ENCODE data around the gene BIN1.

The BIN1 gene

GRCh38 chr2:127071901-127072328, 35.0 kb downstream of the BIN1 start:
- no peak for DNase-seq

DNA sequence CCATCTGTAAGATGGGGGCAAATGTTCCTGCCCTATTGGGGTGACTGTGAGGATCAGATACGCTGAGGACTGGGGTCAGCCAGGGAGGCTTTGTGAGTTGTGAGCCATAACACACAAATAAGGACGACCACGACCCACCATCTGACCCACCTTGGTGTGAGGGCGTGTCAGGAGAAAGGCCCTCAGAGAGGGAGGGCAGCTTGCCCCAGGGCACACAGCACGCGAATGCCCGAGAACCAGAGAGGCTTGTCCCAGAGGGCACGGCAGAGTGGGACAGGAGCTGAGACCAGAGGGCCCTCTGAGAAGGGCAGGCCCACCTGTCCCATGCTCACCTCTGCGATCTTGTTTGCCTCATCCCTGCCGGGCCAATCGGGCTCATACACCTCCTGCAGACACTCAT, 36.7 kb downstream of the BIN1 start:
- no peak for DNase-seq

DNA sequence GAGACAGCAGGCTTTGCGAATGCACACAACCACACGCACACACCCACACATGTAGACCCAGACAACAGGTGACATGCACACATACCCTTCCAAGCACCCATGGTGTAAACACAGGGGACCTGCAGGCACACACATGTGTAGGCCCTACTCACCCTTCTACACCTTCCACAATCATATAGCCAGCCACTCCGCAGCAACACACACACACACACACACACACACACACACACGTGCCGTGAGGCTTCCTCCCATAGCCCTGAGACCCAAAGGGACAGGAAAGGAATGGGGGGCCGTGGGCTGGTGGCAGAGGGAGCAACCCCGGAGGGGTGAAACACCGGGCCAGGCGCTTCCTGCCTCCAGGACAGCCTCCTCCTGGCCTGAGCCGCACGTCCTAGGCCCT, 37.4 kb downstream of the BIN1 start:
- no peak for DNase-seq

DNA sequence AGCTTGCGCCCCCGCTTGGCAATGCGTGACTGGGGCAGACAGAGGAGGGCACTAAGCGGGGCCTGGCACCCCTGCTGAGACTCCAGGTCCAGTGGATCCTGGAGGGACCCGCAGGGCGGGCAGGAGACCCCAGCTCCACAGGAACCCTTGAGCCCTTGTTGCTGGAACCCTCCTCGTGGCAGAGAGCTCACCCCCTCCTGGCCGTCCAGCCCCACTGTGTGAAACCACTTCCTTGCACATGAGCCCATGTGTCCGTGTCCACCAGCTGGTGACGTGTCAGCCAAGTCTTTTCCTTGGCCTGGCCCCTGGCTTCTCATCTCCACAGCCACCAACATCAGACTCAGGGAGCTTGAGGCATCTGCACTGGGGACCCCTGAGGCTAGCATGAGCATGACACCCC, 38.0 kb downstream of the BIN1 start:
- DNase-seq, result no peak

DNA sequence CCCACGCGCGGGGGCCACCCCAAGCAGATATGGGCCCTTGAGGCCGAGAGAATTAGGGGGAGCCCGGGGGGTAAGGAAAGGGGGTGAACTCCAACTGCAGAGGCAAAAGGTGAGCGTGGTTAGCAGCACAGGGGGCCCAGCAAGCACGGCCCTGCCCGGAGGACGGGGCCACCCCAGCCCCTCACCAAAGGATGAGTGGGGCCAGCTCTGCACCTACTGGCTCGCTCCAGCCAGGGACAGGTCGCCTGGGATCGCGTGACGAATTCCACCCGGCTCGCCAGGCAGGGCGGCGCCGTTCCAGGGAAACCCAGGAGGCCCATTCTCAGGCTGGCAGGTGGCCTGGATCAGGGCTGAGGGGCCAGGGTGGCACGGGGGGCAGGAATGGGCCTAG, 38.6 kb downstream of the BIN1 start:
- DNase-seq, result no peak

GRCh38 chr2:127067620-127068350, 39.2 kb downstream of the BIN1 start:
- no peak for DNase-seq

DNA sequence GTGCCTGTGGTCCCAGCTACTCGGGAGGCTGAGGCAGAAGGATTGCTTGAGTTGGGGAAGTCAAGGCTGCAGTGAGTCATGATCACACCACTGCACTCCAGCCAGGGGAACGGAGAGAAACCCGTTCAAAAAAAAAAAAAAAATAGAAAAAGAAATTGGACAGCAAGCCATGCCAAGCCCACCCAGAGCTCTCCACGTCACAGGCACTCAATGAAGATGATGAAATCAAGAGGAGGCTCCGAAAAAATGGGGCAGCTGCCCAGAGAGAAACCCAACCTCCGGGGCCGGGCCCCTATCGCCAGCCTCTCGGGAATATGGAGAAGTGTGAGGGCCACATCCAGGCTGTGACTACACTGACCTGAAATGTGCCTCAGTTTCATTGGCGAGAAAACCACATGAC, 40.0 kb downstream of the BIN1 start:
- no peak for DNase-seq

GRCh38 chr2:127065940-127066318, 41.0 kb downstream of the BIN1 start:
- DNase-seq, result no peak

- no peak for DNase-seq
These were observed 41.5 kb downstream of the BIN1 start for GRCh38 chr2:127065299-127065939.

GRCh38 chr2:127064642-127065250, 42.2 kb downstream of the BIN1 start:
- DNase-seq, result no peak

- no peak for DNase-seq
These were observed 43.0 kb downstream of the BIN1 start for GRCh38 chr2:127063701-127064590.

GRCh38 chr2:127061375-127062273, 45.3 kb downstream of the BIN1 start:
- no peak for DNase-seq

DNA sequence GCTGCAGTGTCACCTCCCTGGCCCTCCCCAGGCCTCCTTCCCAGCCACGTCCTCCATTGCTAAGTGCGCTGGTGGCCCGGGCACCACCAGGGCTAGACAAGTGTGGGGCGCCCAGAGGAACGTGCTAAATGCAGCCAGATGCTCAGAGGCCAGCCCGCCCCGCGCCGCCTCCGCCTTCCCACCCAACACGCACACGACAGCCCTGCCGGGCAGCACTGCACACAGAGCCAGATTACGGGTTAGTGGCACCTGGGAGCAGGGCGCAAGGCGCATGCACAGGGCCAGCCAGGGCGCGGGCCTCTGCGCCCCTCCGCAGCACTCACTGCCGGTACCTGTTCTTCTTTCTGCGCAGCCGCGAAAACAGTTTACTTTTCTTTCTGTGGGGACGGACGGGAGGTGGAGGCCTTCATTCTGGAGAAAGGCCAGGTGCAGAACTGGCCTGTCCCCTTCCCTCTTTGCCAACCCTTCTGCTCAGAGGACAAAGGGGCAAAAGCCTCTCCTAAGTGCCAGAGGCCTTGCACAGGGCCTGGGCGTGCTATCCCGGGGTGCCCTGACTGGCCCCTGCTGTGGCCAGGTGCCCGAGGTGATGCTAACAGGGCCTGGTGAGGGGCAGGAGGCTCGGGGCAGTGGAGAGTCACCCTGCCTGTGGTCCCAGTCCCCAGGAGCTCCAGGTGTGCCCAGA, 46.5 kb downstream of the BIN1 start:
- DNase-seq, result no peak

DNA sequence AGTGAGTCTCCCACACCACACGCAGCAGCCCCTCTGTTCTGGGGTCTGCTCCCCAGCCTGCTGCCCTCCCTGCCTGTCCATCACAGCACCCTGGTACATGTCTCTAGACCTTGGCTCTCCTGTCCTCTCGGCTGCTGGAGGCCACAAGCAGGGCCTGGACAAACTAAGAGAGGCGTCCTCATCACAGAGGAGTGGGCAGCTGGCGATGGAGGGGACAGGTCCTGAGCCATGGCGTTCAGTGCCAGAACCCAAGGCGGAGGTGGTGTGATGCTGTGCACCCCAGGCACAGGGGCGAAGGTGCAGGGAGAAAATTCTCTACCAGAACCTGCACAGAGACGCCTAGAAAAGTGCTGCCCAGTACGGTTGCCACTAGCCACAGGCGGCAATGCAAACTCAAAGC, 47.4 kb downstream of the BIN1 start:
- DNase-seq, result no peak

- DNase-seq, result no peak
These were observed 48.1 kb downstream of the BIN1 start for GRCh38 chr2:127058954-127059252.

- no peak for DNase-seq
These were observed 48.6 kb downstream of the BIN1 start for GRCh38 chr2:127058246-127058953.

DNA sequence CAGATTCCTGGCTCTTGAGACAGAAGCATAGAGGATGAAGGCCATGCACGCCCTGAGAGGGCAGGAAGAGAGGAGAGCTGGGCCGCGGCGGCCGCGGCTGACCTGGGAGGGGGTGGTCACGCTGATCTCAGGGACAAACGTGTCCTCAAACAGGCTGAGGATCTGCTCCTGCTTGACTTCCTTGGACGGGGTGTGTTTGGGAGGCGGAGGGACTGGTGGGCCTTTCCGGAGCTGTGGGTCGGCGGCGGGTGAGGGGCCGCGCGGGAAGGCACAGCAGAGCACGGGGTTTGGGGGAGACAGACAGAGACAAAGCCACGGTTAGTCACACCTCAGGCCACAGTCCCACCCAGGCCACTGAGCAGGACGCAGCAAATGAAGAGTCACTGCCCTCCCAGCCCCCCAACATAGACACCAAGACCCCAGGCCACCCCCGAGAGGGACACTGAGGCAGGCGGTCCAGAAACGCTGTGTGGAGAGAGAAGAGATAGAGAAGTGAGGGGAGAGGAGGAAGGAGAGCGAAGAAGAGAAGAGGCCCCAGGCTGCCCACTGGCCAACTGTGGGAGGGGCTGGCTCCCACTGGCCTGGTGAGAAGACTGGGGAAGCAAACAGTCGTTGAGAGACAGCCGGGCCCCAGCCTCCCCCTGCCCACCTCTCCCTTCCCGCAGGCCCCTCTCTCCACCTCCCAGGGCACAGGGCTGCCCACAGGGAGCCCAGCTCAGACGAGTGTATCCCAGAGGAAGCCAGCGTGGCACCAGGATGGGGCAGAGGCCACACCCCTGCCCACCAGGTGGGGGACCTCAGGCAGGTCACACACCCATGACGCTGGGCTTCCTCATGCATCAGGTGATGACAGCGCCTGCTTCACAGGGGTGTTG, 49.3 kb downstream of the BIN1 start:
- no peak for DNase-seq

GRCh38 chr2:127056631-127057370, 50.2 kb downstream of the BIN1 start:
- no peak for DNase-seq

GRCh38 chr2:127056086-127056485, 50.9 kb downstream of the BIN1 start:
- no peak for DNase-seq

GRCh38 chr2:127055786-127056076, 51.2 kb downstream of the BIN1 start:
- DNase-seq, result no peak
